A549 (cell line): ENCODE data around the gene SERPINC1. TPM values are rescaled to one million over a fixed set of nuclear protein-coding genes. Genes with fewer than 3 reads are reported as not detected.

Experiments
- ATAC-seq, 2 experiments: fragments of 200-7000 bp in 1 of 2; fragments of >200 bp in 1 of 2; cut with Nextera tagmentation in 1 of 2; cut with Tn5 transposase in 1 of 2; 3 replicates each; pipeline versions ENCODE4 v1.8.0 to v1.9.1; 2018 to 2020; ENCODE audit warnings: mild to moderate bottlenecking in 1 of 2, moderate library complexity in 1 of 2
- CTCF ChIA-PET: fragments of 300-600 bp; sonication (Branson Sonifier 250); formaldehyde crosslinking; extraction: SDS; loops from one replicate; lab custom pipeline; 2021; ENCODE audit warnings: antibody characterized with exemption, inconsistent platforms; lab: Yijun Ruan, JAX
- POLR2A ChIA-PET: fragments of 350-600 bp; formaldehyde crosslinking; extraction: SDS; loops from one replicate; lab custom pipeline; 2021; ENCODE audit warnings: antibody characterized with exemption, inconsistent platforms; lab: Yijun Ruan, JAX
- DNase-seq, 2 experiments: peaks; one replicate each; pipeline versions ENCODE4 v3.0.0 to v3.0.0-alpha.2; 2011 to 2016; ENCODE audit warnings: low read depth in 1 of 2, low spot score in 1 of 2
- FAIRE-seq: peaks from 2 replicates; lab custom pipeline; 2011; peaks lifted over from hg19 to GRCh38; lab: Jason Lieb, UNC
- H3K27ac ChIP-seq, 2 experiments: fragments of >200 bp; sonication (Bioruptor Twin); formaldehyde crosslinking; 3 replicates each; pipeline ENCODE4 v1.5.1; 2016 to 2017
- H3K4me1 ChIP-seq: fragments of >200 bp; sonication (Bioruptor Twin); formaldehyde crosslinking; 3 replicates; pipeline ENCODE4 v1.6.1; 2016
- H3K4me2 ChIP-seq: fragments of >200 bp; sonication (Bioruptor Twin); formaldehyde crosslinking; 3 replicates; pipeline ENCODE4 v1.6.1; 2016
- H3K4me3 ChIP-seq: fragments of >200 bp; sonication (Bioruptor Twin); formaldehyde crosslinking; 3 replicates; pipeline ENCODE4 v1.5.1; 2016
- H3K9me3 ChIP-seq: fragments of >200 bp; sonication (Bioruptor Twin); formaldehyde crosslinking; 3 replicates; pipeline ENCODE4 v1.6.1; 2016
- BHLHE40 ChIP-seq: IDR thresholded peaks from 2 replicates; pipeline ENCODE4 v1.6.1; 2012; ENCODE audit warnings: low read depth, low read length, inconsistent platforms
- CHD4 ChIP-seq: fragments of 200-600 bp; sonication (generic); IDR thresholded peaks from 2 replicates; pipeline ENCODE4 v1.6.1; 2016; ENCODE audit warnings: antibody characterized with exemption, mild to moderate bottlenecking, borderline replicate concordance
- ESRRA ChIP-seq: fragments of 150-350 bp; IDR thresholded peaks from 2 replicates; pipeline ENCODE4 v1.6.1; 2014; ENCODE audit warnings: mild to moderate bottlenecking, low read length, borderline replicate concordance
- FOSL2 ChIP-seq, 2 experiments: fragments of 450-650 bp in 1 of 2; fragments of >200 bp in 1 of 2; sonication (Bioruptor Twin) in 1 of 2; formaldehyde crosslinking; IDR thresholded peaks; 2 replicates each; pipeline versions ENCODE4 v1.5.0 to v1.6.1; 2016 to 2020; ENCODE audit warnings: mild to moderate bottlenecking in 1 of 2, moderate library complexity in 1 of 2
- FOXS1 ChIP-seq: fragments of 250-450 bp; sonication (Bioruptor Pico); IDR thresholded peaks from 2 replicates; pipeline ENCODE4 v1.5.0; 2020; ENCODE audit warnings: mild to moderate bottlenecking, moderate library complexity
- HMGXB4 ChIP-seq: fragments of 250-450 bp; sonication (Bioruptor Pico); IDR thresholded peaks from 2 replicates; pipeline ENCODE4 v1.5.0; 2021; ENCODE audit warnings: mild to moderate bottlenecking, moderate library complexity, borderline replicate concordance
- HOXA7 ChIP-seq: fragments of 250-450 bp; sonication (Bioruptor Pico); IDR thresholded peaks from 2 replicates; pipeline ENCODE4 v1.5.0; 2020; ENCODE audit warnings: mild to moderate bottlenecking, moderate library complexity
- HOXB5 ChIP-seq: fragments of 250-450 bp; sonication (Bioruptor Pico); IDR thresholded peaks from 2 replicates; pipeline ENCODE4 v1.5.0; 2020; ENCODE audit warnings: mild to moderate bottlenecking, moderate library complexity
- MAFK ChIP-seq: fragments of 450-650 bp; IDR thresholded peaks from 2 replicates; pipeline ENCODE4 v1.6.1; 2014; ENCODE audit not compliant: partially characterized antibody
- MAX ChIP-seq: IDR thresholded peaks from 2 replicates; pipeline ENCODE4 v1.6.1; 2012
- MYC ChIP-seq: IDR thresholded peaks from 2 replicates; pipeline ENCODE4 v1.6.1; 2012; ENCODE audit warnings: mild to moderate bottlenecking, inconsistent platforms, low read length, improper control_type of control experiment, borderline replicate concordance
- NPAS2 ChIP-seq: fragments of 250-450 bp; sonication (Bioruptor Pico); IDR thresholded peaks from 2 replicates; pipeline ENCODE4 v1.8.0; 2022; ENCODE audit warnings: mild to moderate bottlenecking, moderate library complexity, borderline replicate concordance
- POLR2A ChIP-seq: IDR thresholded peaks from 2 replicates; pipeline ENCODE4 v1.6.1; 2012; ENCODE audit warnings: mild to moderate bottlenecking, low read length
- RAD21 ChIP-seq, 2 experiments: fragments of >200 bp in 1 of 2; sonication (Bioruptor Twin) in 1 of 2; formaldehyde crosslinking in 1 of 2; IDR thresholded peaks in 1 of 2; conservative IDR thresholded peaks in 1 of 2; 2 replicates in 1 of 2; 3 replicates in 1 of 2; pipeline ENCODE4 v1.6.1; 2012 to 2018; ENCODE audit warnings: inconsistent platforms in 1 of 2
- RCOR1 ChIP-seq: fragments of 150-350 bp; IDR thresholded peaks from 2 replicates; pipeline ENCODE4 v1.6.1; 2014; ENCODE audit warnings: antibody characterized with exemption, low read length, low read depth
- RFX5 ChIP-seq: fragments of 450-650 bp; IDR thresholded peaks from 2 replicates; pipeline ENCODE4 v1.7.1; 2014; ENCODE audit warnings: antibody characterized with exemption, mild to moderate bottlenecking, moderate library complexity
- SREBF2 ChIP-seq: fragments of 450-650 bp; IDR thresholded peaks from 2 replicates; pipeline ENCODE4 v1.6.1; 2014; ENCODE audit warnings: mild to moderate bottlenecking, moderate library complexity
- TFCP2L1 ChIP-seq: fragments of 250-450 bp; sonication (Bioruptor Pico); IDR thresholded peaks from 2 replicates; pipeline ENCODE4 v1.5.0; 2021; ENCODE audit warnings: mild to moderate bottlenecking
- ZFP36 ChIP-seq: fragments of 450-650 bp; IDR thresholded peaks from 2 replicates; pipeline ENCODE4 v1.6.1; 2014; ENCODE audit warnings: borderline replicate concordance; ENCODE audit not compliant: partially characterized antibody
- ZSCAN20 ChIP-seq: fragments of 250-450 bp; sonication (Bioruptor Pico); IDR thresholded peaks from 2 replicates; pipeline ENCODE4 v1.8.0; 2022; ENCODE audit warnings: mild to moderate bottlenecking, moderate library complexity
- WGBS: methylation state at CpG from one replicate; pipeline ENCODE4 v1.1.6; 2017; ENCODE audit errors: missing lambda C conversion rate; 5-methylcytosine and 5-hydroxymethylcytosine counted together
- polyA plus RNA-seq, 4 experiments: library from polyadenylated mRNA; depleted of rRNA in 3 of 4; stranded (reverse); fragments of >200 nt; fragmentation: RNase III in 1 of 4; extraction: RNeasy Plus Mini Kit Qiagen cat#74134 plus additional on column Dnase treatment in 1 of 4; gene quantifications; 2 replicates in 3 of 4; 3 replicates in 1 of 4; pipeline ENCODE4 v1.2.3, GENCODE V29; 2011 to 2017
- TF ChIP-seq, protein P1 (sequence below): IDR thresholded peaks from 2 replicates; pipeline ENCODE4 v1.6.1; 2012; ENCODE audit warnings: low read depth, borderline replicate concordance
- TF ChIP-seq, protein P2 (sequence below): fragments of 150-350 bp; IDR thresholded peaks from 2 replicates; pipeline ENCODE4 v1.6.1; 2014; ENCODE audit warnings: low read depth, mild to moderate bottlenecking, low read length

SERPINC1 gene
- polyA plus RNA-seq, 2 of the 4 experiments (the other 2 are of a cell fraction): 0.05 to 0.13 TPM

- DNase-seq (no peak), FAIRE-seq (no peak), ATAC-seq (no peak)
- H3K4me2 ChIP-seq: no peak overlapping the region
- 88% methylated on average over 6 of the region's 6 CpGs for WGBS
- no peak overlapping the region for H3K4me3 ChIP-seq
- H3K9me3 ChIP-seq: no peaks in the 10 kb centered on the region
- no peaks in the 10 kb centered on the region for H3K4me1 ChIP-seq
- no peak overlapping the region for H3K27ac ChIP-seq
- TF ChIP-seq ZSCAN20 (CRISPR knock-in tag): no peak
- TF ChIP-seq, protein P1, sequence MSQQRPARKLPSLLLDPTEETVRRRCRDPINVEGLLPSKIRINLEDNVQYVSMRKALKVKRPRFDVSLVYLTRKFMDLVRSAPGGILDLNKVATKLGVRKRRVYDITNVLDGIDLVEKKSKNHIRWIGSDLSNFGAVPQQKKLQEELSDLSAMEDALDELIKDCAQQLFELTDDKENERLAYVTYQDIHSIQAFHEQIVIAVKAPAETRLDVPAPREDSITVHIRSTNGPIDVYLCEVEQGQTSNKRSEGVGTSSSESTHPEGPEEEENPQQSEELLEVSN: no peak
- ChIA-PET CTCF (interaction anchor here (0.6 to 1.0 kb wide), 2 partner anchors 11 to 12 kb away, joined by 3 read pairs; no protein-coding TSS in a partner anchor), POLR2A (no interaction called here)
Measured at GRCh38 chr1:173903827-173904531, 13.1 kb downstream of the SERPINC1 start.

DNA sequence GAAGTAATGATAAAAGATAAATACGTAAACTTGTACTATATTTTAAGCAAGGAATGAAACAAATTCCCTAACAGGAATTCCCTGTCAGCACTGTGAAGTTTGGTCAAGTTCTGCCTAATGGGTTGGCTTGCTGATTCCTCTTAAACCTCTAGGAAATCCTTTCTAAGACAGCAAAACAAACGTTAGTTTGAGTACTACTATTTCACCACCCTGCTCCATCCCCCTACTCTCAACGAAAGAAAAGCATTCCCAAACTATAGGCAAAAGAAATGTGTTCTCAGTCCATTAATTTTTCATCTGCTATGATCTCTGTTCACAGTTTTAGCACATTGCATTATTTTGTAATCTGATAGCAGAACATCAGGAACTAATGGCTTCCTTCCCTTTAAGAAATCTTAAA lies 16.1 kb downstream of the SERPINC1 start:
- ATAC-seq: no peak
- no peak for DNase-seq
- Histone ChIP-seq H3K4me1 (no peaks in the 10 kb centered on the region), H3K9me3 (no peaks in the 10 kb centered on the region), H3K4me2 (no peak overlapping the region), H3K27ac (no peak overlapping the region), H3K4me3 (no peak overlapping the region)
- TF ChIP-seq RAD21 (conservative IDR thresholded peaks at IDR 0.05 in 1 of 2, IDR thresholded peaks at IDR 0.05 in 1 of 2) (no peak), BHLHE40 (no peak), ZFP36 (no peak), FOSL2 (IDR thresholded peaks at IDR 0.05) (no peak), FOSL2 (CRISPR knock-in tag; IDR thresholded peaks at IDR 0.05) (no peak), ESRRA (no peak), RFX5 (no peak), SREBF2 (no peak), NPAS2 (no peak), HOXB5 (no peak), MYC (no peak), CHD4 (no peak), HOXA7 (CRISPR knock-in tag) (no peak), MAFK (no peak), TFCP2L1 (CRISPR knock-in tag) (no peak), MAX (no peak), FOXS1 (CRISPR knock-in tag) (no peak), POLR2A (no peak), HMGXB4 (CRISPR knock-in tag) (no peak), RCOR1 (no peak)
- TF ChIP-seq, protein P2, sequence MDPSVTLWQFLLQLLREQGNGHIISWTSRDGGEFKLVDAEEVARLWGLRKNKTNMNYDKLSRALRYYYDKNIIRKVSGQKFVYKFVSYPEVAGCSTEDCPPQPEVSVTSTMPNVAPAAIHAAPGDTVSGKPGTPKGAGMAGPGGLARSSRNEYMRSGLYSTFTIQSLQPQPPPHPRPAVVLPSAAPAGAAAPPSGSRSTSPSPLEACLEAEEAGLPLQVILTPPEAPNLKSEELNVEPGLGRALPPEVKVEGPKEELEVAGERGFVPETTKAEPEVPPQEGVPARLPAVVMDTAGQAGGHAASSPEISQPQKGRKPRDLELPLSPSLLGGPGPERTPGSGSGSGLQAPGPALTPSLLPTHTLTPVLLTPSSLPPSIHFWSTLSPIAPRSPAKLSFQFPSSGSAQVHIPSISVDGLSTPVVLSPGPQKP: no peak
- 53% methylated on average over 3 of the region's 3 CpGs for WGBS
- ChIA-PET CTCF (no interaction called here), POLR2A (no interaction called here)
- FAIRE-seq: no peak
